ENCODE data around the gene GPC6.
A peak's percentile ranks its signal among the peaks of the same experiment; 100 is the strongest.

Gene GPC6

DNA sequence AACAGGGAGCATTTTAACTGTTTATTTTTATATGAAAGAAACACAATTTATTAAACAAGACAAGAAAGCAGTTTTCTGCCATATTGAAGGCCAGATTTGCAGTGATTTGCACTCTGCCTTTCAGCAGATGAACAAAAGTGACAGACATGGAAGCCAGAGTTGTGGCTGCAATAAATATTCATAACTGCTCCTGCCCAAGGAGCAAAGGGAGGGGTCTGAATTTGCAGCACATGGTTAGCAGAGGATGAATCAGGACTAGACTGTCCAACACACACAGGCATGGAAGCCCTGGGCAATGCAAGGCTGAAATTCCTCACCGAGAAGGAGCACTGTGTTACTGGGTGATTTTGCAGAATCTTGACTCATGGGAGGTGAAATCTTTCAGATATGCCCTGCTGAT lies 834.7 kb downstream of the GPC6 start:
- Histone ChIP-seq H3K4me1 (ENCODE audit: low read length) (no peaks in the 10 kb centered on the region), H2AFZ (ENCODE audit: low read depth, low read length) (0 out of 2 replicates have a peak overlapping the region, but pooled peaks have one; percentile 0), H3K4me2 (ENCODE audit: low read length) (no peak overlapping the region), H3K27me3 (ENCODE audit: low read depth, low read length) (no peaks in the 10 kb centered on the region), H4K20me1 (ENCODE audit: insufficient read depth, low read length) (no peaks in the 10 kb centered on the region), H3K79me2 (ENCODE audit: low read length) (no peaks in the 10 kb centered on the region), H3K36me3 (replicated peaks; ENCODE audit: low read depth, low read length) (no peaks in the 10 kb centered on the region), H3K27ac (ENCODE audit: low read length) (no peak overlapping the region), H3K9me3 (ENCODE audit: insufficient read depth, low read length) (no peaks in the 10 kb centered on the region), H3K4me3 (ENCODE audit: low read length) (no peak overlapping the region), H3K9ac (ENCODE audit: low read length) (no peak overlapping the region)
- TF ChIP-seq, protein P1, sequence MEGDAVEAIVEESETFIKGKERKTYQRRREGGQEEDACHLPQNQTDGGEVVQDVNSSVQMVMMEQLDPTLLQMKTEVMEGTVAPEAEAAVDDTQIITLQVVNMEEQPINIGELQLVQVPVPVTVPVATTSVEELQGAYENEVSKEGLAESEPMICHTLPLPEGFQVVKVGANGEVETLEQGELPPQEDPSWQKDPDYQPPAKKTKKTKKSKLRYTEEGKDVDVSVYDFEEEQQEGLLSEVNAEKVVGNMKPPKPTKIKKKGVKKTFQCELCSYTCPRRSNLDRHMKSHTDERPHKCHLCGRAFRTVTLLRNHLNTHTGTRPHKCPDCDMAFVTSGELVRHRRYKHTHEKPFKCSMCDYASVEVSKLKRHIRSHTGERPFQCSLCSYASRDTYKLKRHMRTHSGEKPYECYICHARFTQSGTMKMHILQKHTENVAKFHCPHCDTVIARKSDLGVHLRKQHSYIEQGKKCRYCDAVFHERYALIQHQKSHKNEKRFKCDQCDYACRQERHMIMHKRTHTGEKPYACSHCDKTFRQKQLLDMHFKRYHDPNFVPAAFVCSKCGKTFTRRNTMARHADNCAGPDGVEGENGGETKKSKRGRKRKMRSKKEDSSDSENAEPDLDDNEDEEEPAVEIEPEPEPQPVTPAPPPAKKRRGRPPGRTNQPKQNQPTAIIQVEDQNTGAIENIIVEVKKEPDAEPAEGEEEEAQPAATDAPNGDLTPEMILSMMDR (IDR thresholded peaks at IDR 0.05; ENCODE audit: low read depth, low read length): no peak

DNA sequence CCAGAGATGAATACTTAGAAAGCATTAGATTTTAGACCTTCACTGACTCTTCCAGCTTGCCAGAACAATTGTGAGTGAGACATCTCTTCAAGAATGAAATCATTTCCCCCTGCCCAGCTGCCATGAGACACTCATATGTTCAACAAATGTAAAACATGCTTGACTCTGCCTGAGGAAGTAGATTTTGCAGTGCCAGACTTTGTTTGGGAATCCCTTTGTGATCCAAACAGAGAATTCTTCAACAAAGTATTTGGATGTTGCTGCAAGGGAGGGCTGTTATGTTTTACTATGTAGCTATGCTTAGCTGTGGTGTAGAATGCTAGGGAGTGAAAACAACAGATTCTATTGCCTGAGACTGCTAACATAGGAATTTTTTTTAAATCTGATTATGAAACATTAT lies 836.5 kb downstream of the GPC6 start:
- H2AFZ ChIP-seq (ENCODE audit: low read depth, low read length): no peak overlapping the region
- H3K4me3 ChIP-seq (ENCODE audit: low read length): no peak overlapping the region
- H4K20me1 ChIP-seq (ENCODE audit: insufficient read depth, low read length): no peaks in the 10 kb centered on the region

DNA sequence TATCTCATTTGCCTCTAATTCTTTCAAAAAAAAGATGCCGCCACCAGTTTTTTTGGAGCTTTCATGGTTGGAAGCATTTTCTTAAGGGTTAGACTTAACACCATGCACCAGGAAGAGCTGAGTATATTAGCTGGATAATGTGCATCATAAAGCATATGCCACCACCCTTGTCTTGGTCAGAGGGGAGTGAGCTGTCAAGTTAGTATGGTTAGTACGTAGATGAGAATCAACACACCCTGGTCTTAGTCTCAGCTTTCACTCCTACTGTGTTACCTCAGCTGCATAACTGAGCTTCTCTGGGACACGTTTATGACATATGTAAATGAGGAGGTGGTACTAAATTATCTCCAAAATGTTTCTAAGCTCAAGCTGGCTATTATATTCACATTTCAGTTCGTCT lies 837.2 kb downstream of the GPC6 start:
- Histone ChIP-seq H3K9ac (ENCODE audit: low read length) (no peak overlapping the region), H3K4me1 (ENCODE audit: low read length) (no peaks in the 10 kb centered on the region), H3K4me2 (ENCODE audit: low read length) (no peak overlapping the region), H3K27me3 (ENCODE audit: low read depth, low read length) (no peaks in the 10 kb centered on the region), H3K36me3 (replicated peaks; ENCODE audit: low read depth, low read length) (no peaks in the 10 kb centered on the region), H3K27ac (ENCODE audit: low read length) (no peak overlapping the region), H3K79me2 (ENCODE audit: low read length) (no peaks in the 10 kb centered on the region), H2AFZ (ENCODE audit: low read depth, low read length) (no peak overlapping the region), H4K20me1 (ENCODE audit: insufficient read depth, low read length) (no peaks in the 10 kb centered on the region), H3K9me3 (ENCODE audit: insufficient read depth, low read length) (no peaks in the 10 kb centered on the region), H3K4me3 (ENCODE audit: low read length) (no peak overlapping the region)
- no peak for TF ChIP-seq EZH2phosphoT487 (IDR thresholded peaks at IDR 0.05; ENCODE audit: low read depth)
- TF ChIP-seq, protein P1 (IDR thresholded peaks at IDR 0.05; ENCODE audit: low read depth, low read length): no peak

More for the DNA sequence above, 836.5 kb downstream of the GPC6 start:
- TF ChIP-seq, protein P1 (IDR thresholded peaks at IDR 0.05; ENCODE audit: low read depth, low read length): no peak
- no peak for TF ChIP-seq EZH2phosphoT487 (IDR thresholded peaks at IDR 0.05; ENCODE audit: low read depth)
- Histone ChIP-seq H3K4me2 (ENCODE audit: low read length) (no peak overlapping the region), H3K9me3 (ENCODE audit: insufficient read depth, low read length) (no peaks in the 10 kb centered on the region), H3K36me3 (replicated peaks; ENCODE audit: low read depth, low read length) (no peaks in the 10 kb centered on the region), H3K27me3 (ENCODE audit: low read depth, low read length) (no peaks in the 10 kb centered on the region), H3K27ac (ENCODE audit: low read length) (no peak overlapping the region), H3K79me2 (ENCODE audit: low read length) (no peaks in the 10 kb centered on the region), H3K4me1 (ENCODE audit: low read length) (no peaks in the 10 kb centered on the region), H3K9ac (ENCODE audit: low read length) (no peak overlapping the region)

DNA sequence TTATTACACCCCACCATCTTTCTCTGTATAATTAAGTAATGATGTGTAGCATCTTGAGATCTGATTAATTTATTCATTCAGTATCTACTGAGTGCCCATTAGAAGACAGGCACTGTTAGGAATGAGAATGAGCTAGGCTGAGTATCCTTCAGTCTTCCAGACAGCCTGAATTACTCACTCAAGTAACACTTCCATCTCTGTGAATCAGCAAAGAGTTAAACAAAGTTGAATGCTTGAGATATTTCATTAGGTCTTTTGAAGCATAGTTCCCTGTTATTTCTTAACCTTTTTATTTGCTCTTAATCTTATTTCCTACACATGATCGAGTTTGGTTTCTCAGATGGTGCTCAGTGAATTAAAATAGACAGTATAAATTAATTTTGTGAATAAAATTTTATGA lies 839.1 kb downstream of the GPC6 start:
- Histone ChIP-seq H3K4me2 (ENCODE audit: low read length) (no peak overlapping the region), H2AFZ (ENCODE audit: low read depth, low read length) (no peak overlapping the region), H3K4me3 (ENCODE audit: low read length) (no peak overlapping the region), H3K36me3 (replicated peaks; ENCODE audit: low read depth, low read length) (no peaks in the 10 kb centered on the region), H3K27ac (ENCODE audit: low read length) (no peak overlapping the region), H3K79me2 (ENCODE audit: low read length) (no peaks in the 10 kb centered on the region), H3K9me3 (ENCODE audit: insufficient read depth, low read length) (no peaks in the 10 kb centered on the region), H3K9ac (ENCODE audit: low read length) (no peak overlapping the region), H4K20me1 (ENCODE audit: insufficient read depth, low read length) (no peaks in the 10 kb centered on the region), H3K4me1 (ENCODE audit: low read length) (no peaks in the 10 kb centered on the region), H3K27me3 (ENCODE audit: low read depth, low read length) (no peaks in the 10 kb centered on the region)
- no peak for TF ChIP-seq EZH2phosphoT487 (IDR thresholded peaks at IDR 0.05; ENCODE audit: low read depth)
- TF ChIP-seq, protein P1 (IDR thresholded peaks at IDR 0.05; ENCODE audit: low read depth, low read length): no peak
